A549 (cell line): ENCODE data around the gene THADA.

Source experiments
- CBX8 ChIP-seq: fragments of 200-600 bp; sonication (generic); IDR thresholded peaks from 2 replicates; pipeline ENCODE4 v1.6.1; 2016
- EP300 ChIP-seq, 2 experiments: fragments of >200 bp; sonication (Bioruptor Twin); formaldehyde crosslinking; IDR thresholded peaks; 2 replicates in 1 of 2; 3 replicates in 1 of 2; pipeline ENCODE4 v1.6.1; 2016 to 2017
- NPAS2 ChIP-seq: fragments of 250-450 bp; sonication (Bioruptor Pico); IDR thresholded peaks from 2 replicates; pipeline ENCODE4 v1.8.0; 2022; ENCODE audit warnings: mild to moderate bottlenecking, moderate library complexity, borderline replicate concordance
- PHF8 ChIP-seq: fragments of 200-600 bp; sonication (generic); IDR thresholded peaks from 2 replicates; pipeline ENCODE4 v1.6.1; 2016; ENCODE audit warnings: low read depth, mild to moderate bottlenecking, antibody characterized with exemption, moderate library complexity, borderline replicate concordance
- TF ChIP-seq, protein P1 (sequence below): fragments of >200 bp; sonication (Bioruptor Twin); formaldehyde crosslinking; IDR thresholded peaks from 3 replicates; pipeline ENCODE4 v1.5.1; 2016
- TF ChIP-seq, protein P2 (sequence below): IDR thresholded peaks from 2 replicates; pipeline ENCODE4 v1.6.1; 2012
- TF ChIP-seq, protein P3 (sequence below): fragments of 450-650 bp; IDR thresholded peaks from 2 replicates; pipeline ENCODE4 v1.6.1; 2014; ENCODE audit warnings: antibody characterized with exemption

DNA sequence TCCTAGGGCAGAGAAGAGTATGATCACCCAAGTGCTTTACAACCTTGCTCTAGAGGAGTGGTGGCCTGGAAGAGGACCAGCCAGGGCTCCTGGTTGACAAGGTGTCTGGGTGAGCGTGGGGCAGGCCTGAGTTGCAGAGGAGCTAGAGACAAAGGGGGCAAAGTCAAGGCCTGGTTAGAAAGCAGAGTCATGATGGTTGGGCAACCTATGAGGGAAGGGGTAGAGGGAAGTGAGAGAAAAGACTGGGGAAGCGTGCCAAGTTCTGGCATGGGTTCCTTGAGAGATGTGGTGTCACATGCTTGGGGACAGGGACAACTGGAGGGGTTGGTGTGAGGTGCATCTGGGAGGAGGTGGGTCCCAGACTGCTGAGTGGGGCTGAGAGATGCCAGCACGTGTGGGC, 382.9 kb downstream of the THADA start:
- TF ChIP-seq PHF8: no peak
- TF ChIP-seq NPAS2 (CRISPR knock-in tag): no peak
- no peak for TF ChIP-seq CBX8
- TF ChIP-seq, protein P1, sequence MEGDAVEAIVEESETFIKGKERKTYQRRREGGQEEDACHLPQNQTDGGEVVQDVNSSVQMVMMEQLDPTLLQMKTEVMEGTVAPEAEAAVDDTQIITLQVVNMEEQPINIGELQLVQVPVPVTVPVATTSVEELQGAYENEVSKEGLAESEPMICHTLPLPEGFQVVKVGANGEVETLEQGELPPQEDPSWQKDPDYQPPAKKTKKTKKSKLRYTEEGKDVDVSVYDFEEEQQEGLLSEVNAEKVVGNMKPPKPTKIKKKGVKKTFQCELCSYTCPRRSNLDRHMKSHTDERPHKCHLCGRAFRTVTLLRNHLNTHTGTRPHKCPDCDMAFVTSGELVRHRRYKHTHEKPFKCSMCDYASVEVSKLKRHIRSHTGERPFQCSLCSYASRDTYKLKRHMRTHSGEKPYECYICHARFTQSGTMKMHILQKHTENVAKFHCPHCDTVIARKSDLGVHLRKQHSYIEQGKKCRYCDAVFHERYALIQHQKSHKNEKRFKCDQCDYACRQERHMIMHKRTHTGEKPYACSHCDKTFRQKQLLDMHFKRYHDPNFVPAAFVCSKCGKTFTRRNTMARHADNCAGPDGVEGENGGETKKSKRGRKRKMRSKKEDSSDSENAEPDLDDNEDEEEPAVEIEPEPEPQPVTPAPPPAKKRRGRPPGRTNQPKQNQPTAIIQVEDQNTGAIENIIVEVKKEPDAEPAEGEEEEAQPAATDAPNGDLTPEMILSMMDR: no peak
- TF ChIP-seq, protein P2, sequence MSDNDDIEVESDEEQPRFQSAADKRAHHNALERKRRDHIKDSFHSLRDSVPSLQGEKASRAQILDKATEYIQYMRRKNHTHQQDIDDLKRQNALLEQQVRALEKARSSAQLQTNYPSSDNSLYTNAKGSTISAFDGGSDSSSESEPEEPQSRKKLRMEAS: no peak
- TF ChIP-seq, protein P3, sequence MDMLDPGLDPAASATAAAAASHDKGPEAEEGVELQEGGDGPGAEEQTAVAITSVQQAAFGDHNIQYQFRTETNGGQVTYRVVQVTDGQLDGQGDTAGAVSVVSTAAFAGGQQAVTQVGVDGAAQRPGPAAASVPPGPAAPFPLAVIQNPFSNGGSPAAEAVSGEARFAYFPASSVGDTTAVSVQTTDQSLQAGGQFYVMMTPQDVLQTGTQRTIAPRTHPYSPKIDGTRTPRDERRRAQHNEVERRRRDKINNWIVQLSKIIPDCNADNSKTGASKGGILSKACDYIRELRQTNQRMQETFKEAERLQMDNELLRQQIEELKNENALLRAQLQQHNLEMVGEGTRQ: no peak
- no peak for TF ChIP-seq EP300 (IDR thresholded peaks at IDR 0.05)
